ENCODE measurements around the gene ELK3.

DNA sequence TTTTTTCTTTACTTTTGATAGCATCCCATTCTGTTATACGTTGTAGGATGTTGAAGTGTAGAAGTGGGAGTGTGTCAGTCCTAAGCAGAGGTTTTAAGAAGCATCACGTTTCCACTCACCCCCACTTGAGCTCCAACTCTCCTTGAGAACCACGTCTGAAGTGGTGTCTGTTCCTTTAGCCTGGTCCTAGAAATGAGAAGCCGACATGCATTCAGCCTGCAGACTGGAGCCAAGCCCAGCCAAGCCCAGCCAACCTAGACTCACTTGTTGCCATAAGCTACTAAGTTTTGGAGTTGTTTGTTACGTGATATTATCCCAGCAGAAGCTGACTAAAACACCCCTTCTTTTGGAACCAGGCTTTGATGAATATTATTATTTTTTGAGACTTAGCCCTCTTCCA is 4.4 kb upstream of the ELK3 start:
- TF ChIP-seq CTCF (IDR thresholded peaks at IDR 0.05): no peak
- no peak for TF ChIP-seq EZH2phosphoT487 (IDR thresholded peaks at IDR 0.05)
- TF ChIP-seq EZH2 (IDR thresholded peaks at IDR 0.05): no peak
